ENCODE measurements around the gene TCF4.

TCF4 gene

DNA sequence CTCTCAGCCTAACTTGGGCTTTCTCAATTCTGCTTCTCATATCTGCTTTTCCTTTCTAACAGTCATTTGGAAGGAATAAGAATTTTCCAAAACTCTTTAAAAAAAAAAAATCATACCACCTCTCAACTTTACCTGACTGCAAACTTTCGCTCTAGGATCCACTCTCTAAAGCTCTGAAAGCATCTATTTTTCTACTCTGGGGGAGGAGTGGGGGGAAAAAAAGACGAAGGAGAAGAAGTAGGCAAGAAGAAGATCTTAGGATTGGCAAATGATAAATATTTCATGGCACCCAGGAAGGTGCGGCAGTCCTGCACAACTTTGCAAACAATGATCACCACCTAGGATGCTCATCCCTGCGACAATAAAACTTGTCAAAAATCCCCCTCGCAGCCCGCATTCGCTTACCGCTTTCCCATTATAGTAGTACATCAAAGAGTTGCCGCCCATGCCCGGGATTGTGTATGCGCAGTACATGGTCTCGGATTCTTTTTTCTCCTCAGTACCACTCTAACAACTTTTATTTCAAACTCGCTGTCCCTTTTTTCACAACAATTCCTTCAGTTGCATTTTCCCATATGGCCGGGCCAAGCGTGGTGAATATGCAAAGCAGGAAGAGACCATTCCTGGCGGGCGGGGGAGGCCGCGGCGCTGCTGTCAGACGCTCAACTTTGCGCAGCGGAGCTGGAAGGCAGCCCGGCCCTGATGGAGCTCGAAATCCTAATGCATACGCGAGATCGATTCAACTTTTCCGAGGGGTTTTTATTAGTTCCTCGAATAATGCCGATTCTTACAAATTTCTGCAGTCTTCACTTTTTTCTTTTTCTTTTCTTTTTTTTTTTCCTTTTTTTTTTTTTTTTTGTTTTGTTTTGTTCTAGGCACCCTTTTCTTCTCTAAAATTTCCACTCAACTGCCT lies 266.5 kb downstream of the TCF4 start:
- no peak for DNase-seq (ENCODE audit: low read depth in 2 of 2)

DNA sequence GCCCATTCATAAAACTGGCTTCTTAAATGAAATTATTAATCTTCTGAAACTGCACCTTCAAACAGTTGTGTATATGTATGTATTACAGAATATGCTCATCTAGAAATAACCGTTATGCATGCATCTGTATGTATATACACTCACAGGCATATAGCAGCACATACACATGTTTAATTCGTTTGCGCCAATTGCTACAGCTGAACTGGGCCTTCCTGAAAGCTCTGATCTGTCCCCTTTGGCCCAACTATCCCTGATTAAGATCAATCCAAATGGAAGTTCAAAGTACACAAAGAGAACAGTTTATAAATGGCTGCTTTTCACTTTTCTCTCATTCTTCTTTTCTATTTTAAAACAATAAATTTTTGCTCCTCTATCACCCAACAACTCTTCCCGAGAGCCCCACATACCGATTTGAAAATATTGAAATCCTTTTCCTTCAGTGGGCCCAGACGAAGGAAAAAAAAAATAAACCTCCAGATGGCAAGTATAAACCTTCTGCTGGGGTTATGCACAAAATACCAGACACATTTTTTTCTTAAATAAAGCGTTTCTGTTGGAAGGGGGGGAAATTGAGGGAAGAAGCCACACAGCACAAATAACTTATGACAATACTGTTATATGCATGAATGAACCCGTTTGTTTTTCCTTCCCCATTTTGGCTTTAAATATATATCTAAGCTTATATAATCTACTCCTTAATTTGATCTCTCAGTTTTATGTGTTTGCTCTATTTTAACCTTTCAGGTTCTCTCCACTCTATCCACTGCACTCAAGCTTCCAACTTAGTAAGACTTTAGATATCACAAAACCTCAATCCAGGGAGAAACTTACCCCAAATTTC lies 267.3 kb downstream of the TCF4 start:
- DNase-seq (ENCODE audit: low read depth in 2 of 2) = no peak

DNA sequence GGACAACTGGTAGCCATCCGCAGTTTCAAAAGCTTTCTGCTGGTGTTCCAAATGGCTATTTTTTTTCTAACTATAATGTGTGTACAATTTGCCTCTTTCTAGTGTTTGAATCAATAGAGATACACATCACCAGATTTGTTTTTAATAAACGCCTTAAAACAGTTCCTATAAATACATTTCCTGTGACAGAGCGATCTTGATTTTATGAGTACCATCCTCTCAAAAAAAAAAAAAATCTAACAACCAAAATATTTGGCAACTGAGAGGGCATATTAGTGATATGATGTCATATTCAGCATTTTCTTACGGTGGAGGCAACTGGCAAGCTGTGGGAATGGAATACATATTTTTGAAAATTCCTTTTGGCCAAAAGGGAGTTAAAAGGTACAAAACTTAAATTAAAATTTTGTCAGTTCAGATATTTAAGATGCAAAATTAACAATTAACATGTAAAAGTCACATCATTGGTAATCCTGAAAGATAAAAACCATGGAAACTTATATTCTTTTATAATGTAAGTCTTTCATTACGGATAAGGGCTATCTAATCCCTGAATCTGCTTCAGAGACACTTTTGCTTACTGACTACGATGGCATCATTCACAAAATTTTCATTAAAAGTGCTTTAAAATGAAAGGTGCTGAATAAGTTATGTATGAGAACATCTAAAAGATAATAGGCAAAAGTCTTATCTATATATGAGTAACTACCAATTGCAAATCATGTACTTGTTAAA lies 268.4 kb downstream of the TCF4 start:
- DNase-seq (ENCODE audit: low read depth in 2 of 2) = no peak

DNA sequence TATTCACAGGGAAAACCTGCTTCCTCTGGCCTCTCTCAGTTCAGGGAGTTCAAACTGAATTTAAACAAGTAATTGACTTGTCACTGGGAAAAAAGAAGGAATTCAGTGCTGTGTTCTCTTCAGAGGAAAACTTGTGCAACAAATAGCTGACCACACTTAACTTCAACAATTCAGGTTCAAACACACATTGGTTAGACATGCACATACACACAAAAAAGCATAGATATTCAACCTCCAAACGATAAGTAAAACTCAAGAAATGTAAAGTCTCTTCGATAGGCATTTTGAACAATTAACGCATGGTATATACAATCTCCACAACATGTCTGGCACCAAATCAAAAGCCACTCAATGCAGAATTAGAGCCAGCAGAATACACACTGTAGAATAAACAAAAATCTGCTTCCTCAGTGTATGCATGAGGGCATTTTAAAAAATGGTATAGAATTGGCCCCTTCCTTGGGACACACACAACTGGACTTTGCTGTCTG lies 269.0 kb downstream of the TCF4 start:
- DNase-seq (ENCODE audit: low read depth in 2 of 2) = no peak

DNA sequence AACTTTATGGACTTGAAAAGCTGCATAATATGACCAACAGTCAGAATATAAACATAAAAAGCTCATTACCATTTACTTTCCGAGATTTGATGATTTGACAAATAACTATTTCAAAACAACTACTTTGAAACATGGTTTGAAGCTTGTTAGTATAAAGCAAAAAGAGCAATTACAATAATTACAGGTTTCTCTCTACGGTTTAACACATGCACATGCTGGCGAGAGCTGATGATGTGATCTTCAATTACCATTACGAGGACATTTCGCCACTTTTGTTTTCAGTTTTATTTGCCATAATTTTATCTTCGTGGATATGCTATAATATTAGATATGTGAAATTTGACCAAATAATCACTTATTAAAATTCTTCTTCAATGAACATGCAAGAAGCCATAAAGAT lies 270.1 kb downstream of the TCF4 start:
- no peak for DNase-seq (ENCODE audit: low read depth in 2 of 2)

DNA sequence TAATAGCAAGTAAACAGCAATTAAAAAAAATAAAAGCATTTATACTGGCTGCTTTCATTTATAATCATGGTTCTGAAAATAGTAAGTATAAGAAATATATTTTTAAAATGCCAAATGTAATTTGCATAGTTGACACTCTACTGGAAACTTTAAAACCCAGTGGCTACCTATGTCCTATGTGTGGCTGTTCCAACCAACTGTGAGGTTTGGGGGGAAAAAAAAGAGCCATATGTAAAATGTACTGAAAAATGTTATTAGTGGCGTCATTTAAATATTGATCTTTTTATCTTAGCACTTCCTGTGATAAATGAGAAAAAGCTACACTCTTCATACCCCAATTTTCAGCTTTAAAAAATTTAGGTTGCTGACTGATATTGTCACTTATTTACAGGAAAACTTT lies 270.7 kb downstream of the TCF4 start:
- DNase-seq (ENCODE audit: low read depth in 2 of 2) = no peak

DNA sequence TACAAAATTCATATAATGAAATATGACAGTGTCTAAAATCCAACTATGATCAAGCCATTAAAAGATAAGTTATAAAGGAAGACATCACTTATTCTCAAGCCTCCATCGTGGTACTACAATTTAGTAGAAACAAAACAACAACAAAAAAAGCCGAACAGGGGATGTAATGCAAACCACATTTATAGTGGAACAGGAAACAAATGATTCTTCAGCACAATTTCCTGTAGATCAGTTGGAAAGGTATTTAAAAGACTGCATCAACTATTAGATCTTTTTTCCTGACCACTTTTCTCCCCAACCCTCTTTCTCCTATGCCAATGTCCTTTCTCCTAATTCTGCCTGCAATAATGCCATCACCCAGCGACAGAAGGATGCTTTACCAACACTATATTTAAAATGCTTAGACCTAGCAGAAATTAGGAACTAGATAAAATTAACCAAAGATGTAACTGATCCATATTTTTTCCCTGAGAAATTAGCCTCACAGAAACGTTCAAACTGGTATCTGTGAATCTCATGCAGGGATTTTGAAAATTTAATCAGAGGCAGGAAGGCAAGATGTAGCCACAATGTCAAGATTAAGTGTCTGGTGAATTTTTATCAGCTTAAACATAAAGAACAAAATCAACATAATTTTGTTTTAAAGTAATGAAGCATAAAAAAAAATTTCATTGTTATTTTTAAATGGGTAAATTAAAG lies 271.4 kb downstream of the TCF4 start:
- DNase-seq (ENCODE audit: low read depth in 2 of 2) = no peak

DNA sequence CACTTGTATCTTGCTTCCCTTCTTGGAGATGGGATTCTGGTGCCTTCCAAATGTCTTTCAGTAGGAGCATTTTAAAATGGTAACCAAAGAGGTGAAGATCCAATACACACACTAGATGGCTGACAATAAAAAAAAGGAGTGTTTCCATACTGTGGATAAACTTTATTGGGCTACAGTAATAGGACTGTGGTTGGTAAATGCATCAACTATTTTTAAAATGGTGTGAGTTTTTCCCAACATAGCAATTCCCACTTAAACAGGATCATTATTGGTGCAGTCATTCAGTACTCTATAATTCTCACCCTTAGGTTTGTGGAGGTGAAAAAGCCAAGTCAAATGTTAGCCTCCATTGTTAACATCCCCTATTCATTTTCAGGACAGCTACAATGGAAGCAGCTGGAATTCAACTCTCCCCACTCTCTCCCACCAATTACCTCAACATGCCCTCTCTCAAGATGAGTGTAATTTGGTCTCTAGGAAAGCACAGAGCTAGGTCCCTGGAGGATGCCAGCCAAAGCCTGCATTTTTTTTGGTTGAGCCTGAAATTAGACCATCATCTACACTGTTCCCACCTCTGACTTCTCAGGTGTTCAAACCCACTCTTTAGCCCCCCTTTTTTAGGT lies 273.3 kb downstream of the TCF4 start:
- no peak for DNase-seq (ENCODE audit: low read depth in 2 of 2)

DNA sequence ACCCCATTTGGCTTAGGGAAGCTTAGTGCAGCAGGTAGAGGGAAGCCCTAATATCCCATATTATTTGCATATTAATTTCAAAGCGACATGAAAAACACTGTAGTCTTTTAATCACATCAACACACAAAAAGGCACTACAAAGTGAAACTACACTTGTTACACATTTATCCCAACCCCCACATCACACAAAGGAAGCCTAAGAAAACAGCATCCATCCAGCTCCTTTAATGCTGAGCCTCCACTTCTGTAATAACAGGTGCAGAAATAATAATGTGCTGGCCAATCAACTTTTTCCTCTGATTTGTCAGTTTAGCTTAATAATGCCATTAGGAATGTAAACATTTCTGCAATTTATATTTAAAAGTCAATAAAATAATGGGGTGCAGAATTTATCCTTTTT lies 274.0 kb downstream of the TCF4 start:
- DNase-seq (ENCODE audit: low read depth in 2 of 2) = no peak

DNA sequence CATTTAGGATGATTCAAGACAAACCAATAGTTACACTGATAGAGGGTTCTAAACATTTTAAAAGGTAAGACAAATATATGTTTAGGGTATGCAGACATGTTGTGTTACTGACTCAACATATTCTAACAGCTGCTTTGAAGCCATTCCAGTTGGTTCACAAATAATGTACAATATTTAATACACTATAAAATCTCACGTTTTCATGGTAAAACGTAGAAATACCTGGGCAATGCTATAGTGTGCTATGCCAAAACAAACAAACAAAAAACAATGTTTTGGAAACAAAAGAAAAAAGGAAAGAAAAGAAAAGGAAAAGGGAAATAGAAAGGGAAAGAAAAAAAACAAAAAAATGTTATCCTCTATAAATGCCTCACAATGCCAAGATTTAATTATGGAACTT lies 277.1 kb downstream of the TCF4 start:
- no peak for DNase-seq (ENCODE audit: low read depth in 2 of 2)

DNA sequence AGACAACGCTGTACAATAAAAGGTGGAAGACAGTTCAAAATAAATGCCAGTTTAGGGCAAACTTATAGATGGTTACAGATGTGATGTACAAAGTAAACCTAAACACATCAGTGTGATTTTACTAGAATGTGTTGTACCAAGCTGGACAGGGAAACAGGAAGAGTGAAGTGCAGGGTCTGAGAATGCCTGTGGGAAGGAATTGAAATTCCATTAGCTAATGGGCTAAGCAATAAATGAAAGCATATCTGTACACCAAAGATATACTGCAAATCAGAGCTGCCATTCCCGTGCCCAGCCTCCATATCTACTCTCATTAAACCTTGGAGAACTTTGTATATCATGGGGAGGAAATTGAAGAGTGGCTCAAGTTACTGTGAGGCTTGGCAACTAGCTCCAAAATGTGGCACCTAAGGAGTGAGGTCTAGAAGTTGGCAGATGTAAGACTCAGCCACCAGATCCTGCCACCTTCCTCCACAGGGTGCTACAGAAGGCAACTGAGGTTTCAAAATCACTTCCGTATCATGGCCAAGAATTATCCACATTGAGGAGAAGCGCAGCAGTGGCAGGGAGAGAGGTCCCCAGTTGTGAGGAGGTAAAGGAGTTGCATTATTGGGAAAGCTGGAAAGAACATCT lies 277.8 kb downstream of the TCF4 start:
- no peak for DNase-seq (ENCODE audit: low read depth in 2 of 2)

DNA sequence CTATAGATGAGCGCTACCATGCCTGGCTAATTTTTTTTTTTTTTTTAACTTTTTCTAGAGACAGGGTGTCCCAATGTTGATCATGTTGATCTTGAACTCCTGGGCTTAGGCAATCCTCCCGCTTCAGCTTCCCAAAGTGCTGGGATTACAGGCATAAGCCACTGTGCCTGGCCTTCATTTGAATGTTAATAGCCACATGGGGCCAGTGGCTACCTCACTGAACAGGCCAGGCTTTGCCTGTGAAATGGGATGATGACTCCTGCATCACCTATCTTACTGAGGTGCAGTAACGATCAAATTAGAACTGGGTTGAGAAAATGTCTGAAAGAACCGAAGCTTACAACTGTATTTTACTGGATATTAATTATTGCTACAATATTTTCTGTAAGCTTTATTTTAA lies 278.7 kb downstream of the TCF4 start:
- no peak for DNase-seq (ENCODE audit: low read depth in 2 of 2)

DNA sequence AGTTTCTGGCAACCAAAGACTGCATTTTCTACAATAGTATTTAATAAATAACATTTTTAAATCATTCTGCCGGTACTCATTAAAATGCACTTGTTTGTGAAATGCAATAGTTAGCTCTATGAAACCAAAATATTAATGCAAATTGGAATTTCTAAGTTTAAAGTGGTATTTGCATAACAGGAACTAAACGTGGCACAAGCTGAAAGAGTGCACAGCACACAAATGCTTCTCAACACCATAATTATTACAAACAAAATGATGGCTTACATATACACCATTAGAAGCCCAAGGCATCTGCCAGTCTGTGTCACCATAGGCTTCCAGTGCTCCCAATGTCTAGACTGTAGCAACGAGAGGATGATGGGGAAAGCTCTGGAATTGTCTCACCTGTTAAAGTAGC lies 280.5 kb downstream of the TCF4 start:
- no peak for DNase-seq (ENCODE audit: low read depth in 2 of 2)

DNA sequence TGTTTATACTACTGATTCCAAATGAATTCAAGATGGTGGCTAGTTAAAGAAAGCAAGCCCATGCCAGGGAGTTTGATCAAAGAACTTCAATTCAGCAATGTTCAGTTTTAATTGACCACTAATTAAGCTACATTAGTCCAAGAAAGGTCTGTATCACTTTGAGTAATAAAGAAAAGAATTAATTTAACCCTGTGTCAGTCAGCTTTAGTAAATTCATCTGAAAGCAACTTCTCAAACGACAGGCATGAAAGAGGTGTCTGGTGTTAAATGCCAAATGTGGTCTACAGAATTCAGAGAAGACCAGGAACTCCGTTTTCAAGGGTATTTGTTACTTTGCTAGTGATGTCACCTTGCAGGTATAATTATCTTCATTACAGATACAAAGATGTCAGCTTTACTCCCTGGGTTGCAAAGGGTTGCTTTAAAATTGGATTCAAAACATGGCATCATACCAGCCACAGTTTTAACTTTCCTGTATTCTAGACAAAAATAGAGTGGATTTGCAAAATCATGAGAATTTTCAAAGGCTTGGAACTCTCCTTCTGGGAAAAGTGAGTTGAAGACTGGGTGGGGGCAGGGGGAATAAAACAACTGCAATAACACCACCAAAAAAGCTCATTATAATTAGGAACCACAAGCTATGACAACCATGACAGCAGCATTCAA lies 281.5 kb downstream of the TCF4 start:
- no peak for DNase-seq (ENCODE audit: low read depth in 2 of 2)

DNA sequence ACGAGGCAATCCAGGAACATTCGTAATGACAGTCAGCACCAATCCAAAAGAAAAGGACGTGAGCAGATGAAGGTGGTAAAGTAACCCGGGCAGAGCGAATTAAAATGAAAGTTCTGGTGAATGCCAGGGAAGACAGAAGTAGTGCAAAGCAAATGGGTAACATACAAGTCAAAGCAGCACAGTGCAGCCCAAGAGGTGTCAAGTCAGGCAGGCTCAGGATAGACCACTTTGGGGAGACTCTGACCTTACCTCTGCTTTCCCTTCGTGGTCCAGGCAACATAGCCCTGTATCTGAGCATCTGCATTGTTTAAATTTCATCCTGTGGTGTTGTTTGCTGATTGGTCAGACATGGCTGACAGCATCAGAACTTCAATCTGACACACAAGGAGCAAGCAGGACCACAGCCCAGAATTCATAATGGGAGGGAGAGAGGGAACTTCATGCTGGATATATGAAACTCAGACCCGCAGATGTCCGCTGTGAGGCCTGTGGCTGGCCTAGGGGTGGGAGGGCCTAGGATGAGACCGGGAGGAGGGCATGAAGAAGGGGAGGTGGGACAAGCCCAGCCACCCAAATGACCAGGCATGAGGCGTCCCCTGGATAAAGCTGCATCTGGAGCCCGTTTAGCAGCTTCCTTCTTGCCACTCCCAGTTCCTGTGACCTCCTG lies 285.7 kb downstream of the TCF4 start:
- DNase-seq (ENCODE audit: low read depth in 2 of 2) = no peak

DNA sequence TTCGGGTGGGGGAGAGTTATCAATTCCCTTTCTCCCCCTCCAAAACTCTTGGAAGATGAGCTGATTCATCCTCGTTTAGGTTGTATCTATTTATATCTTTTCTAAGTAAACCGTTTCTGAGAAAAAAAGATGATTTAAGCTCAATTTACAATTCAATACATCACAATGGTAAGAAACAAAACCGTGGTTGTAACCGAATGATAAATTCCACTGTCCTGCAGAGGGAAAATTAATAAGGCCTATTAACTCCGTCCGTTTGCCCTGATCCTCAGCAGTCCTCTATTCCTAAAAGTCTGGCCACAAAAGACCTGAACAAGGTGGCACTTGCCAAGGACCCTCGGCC lies 286.2 kb downstream of the TCF4 start:
- DNase-seq (ENCODE audit: low read depth in 2 of 2) = no peak

DNA sequence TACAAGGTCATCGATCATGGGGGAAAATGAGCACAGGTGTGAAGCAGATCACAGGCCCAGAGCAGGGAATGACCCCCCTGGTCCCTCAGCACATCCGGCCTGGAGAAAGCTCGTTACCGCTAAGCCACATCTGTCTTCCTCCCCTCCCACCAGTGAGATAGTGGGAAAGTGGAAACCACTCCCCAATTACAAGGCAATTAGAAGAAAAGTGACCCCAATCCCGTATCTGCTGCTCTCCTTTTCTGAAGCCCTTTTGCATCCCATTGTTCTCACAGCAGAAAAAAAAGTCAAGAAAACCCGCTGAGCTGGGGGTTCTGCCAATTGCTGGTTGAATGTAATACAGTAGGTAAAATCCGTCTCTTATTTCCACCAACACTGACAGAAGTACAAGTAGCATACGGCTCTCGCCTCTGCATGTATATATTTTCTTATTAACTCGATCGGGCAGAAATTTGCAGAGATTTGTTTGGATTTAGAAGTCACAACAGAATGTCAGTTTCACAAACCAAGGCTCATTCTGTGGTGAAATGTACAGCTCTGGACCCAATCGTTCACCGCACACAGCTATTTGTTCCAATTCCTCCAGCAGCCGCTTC lies 287.0 kb downstream of the TCF4 start:
- no peak for DNase-seq (ENCODE audit: low read depth in 2 of 2)

DNA sequence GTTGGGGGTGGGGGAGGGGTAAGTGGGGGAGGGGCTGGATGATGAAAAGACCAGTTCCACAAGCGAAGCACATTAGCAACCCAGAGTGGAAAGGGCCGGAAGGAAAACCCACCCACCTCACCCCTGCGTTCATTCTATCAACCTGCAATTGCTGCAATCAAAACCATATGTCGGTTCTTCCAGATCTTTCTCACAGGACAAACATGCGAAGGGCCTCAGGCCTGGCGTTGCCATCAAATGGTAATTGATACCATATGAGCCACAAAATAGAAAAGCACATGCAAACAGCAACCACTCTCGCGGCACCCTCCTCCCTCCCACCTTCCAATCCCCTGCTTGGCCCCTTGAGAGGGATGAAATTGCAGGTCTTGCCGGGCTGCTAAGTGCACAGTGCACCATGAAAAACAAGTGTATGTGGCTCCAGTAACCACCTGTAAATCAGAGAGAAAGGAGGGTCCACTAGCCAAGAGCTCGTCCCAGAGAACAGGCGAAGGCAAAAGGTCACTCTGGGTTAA lies 287.5 kb downstream of the TCF4 start:
- no peak for DNase-seq (ENCODE audit: low read depth in 2 of 2)

DNA sequence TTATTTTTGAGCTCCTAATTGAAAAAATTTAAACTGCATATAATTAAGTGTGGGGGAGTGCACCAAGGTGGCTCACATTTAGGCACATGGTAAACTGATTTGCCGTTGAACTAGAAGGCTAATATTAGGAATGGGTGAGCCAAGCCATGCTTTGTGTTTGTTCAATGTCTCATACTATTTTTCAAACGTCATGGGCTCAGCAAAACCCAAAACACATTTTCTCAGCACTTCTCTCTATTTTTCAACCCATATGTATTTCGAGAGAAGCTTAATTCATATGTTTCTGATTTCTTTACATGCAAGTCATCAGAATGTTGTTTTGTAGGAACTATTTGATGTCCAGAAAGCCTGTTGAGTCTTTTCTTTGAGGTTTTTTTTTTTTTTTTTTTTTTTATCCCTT lies 291.2 kb downstream of the TCF4 start:
- no peak for DNase-seq (ENCODE audit: low read depth in 2 of 2)
